GM11168 (cell line): ENCODE measurements around the gene CLN3.
"Not testable (repeated sequence)": the region's sequence is repeated elsewhere in the genome, so short reads cannot be mapped to it uniquely, and the experiment has no call there.

Experiments used
- in situ Hi-C: fragments of 300-500 bp; cut with MboI; formaldehyde crosslinking; loops from one replicate; pipeline ENCODE4 v1.12.0; 2022; ENCODE audit warnings: low sequenced_read_pairs; ENCODE audit not compliant: unreplicated experiment

CLN3 gene

GRCh38 chr16:28514246-28514645 lies 22.4 kb upstream of the CLN3 start:
- in situ Hi-C loops, result no loop called here

GRCh38 chr16:28513484-28514181 lies 21.8 kb upstream of the CLN3 start:
- in situ Hi-C loops, result no loop called here

- in situ Hi-C loops, result no loop called here
Measured at GRCh38 chr16:28511801-28512789, 20.2 kb upstream of the CLN3 start.

GRCh38 chr16:28511031-28511430 lies 19.2 kb upstream of the CLN3 start:
- in situ Hi-C loops, result no loop called here

GRCh38 chr16:28505489-28506137 lies 13.7 kb upstream of the CLN3 start:
- in situ Hi-C loops, result no loop called here

DNA sequence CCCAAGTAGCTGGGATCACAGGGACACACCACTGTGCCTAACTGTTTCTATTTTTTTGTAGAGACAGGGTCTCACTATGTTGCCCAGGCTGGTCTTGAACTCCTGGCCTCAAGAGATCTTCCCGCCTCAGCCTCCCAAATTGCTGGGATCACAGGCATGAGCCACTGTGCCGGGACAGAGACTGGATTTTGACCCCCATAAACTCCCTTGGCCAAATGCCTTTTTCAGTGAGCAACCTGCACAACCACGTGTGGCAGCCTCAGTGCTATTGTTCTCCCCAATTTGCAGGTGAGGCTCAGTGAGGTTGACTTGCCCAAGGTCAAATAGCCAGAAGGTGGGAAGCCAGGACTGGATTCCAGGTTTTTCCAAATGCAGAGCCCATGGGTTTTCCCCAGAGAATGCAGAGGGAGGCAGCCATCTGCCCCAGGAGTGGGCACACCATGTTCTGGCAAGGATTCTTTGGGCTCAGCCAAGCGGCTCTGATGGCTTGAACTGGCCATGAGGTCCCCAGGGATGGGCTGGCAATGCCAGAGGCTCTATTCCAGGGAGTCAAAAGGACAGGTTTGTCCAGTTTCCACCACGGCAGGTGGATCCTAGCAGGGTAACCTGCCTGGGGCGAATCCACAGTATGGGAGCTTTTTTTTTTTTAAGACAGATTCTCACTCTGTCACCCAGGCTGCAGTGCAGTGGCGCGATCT lies 13.0 kb upstream of the CLN3 start:
- in situ Hi-C loops, result no loop called here

- in situ Hi-C loops, result no loop called here
Measured at GRCh38 chr16:28503470-28504259, 11.8 kb upstream of the CLN3 start.

GRCh38 chr16:28502290-28502689 lies 10.4 kb upstream of the CLN3 start:
- in situ Hi-C loops, result no loop called here

DNA sequence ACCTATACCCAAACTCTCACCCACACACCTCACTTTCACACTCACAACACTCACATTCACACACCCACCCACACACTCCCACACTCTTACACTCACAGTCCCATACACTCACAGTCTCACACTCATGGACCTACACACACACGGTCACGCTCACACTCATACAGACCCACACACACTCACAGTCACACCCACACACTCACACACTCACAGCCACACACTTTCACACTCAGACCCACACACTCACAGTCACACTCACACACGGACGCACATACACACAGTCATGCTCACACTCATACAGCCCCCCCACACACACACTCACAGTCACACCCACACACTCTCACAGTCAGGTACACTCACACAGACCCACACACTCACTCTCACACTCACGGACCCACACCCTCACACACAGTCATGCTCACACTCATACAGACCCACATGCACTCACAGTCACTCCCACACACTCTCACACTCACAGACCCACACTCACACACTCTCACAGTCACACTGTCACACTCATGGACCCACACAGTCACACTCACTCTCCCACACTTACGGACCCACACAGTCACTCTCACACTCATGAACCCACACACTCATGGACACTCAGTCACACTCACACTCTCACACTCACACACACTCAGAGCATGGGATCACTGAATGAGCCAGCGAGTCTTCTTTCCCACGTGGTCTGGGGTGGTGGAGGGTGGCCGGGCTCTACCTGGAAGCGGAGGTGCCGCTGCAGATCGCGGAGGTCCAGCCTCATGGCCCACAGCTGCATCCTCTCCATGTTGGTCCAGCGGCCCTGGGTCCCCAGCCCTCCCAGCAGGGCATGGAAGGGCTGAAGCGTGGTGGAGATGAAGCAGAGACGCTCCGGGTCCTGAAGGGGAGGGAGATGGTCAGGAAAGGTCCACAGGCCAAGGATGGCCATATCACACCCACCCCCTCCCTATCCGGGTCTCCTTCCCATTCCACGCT lies 9.7 kb upstream of the CLN3 start:
- in situ Hi-C loops, result no loop called here

GRCh38 chr16:28500476-28501180 lies 8.8 kb upstream of the CLN3 start:
- in situ Hi-C loops, result not testable (repeated sequence)

DNA sequence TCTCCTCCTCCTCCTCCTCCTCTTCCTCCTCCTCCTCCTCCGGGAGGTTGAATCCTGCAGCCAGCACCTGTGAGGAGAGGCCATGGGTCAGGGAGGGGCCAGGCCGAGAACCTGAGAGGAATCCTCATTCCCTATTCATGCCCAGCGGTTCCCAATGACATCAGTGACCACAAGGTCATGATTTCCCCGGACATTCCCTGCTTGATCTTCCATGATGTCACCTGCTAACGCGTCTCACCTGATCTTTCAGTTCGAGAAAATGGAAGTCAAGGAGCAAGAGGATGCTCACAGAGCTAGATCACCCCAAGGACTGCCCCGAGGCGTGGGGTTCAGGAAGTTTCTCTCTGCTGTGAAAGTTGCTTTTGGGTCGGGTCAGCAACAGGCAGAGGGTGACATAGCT lies 8.0 kb upstream of the CLN3 start:
- in situ Hi-C loops, result no loop called here

DNA sequence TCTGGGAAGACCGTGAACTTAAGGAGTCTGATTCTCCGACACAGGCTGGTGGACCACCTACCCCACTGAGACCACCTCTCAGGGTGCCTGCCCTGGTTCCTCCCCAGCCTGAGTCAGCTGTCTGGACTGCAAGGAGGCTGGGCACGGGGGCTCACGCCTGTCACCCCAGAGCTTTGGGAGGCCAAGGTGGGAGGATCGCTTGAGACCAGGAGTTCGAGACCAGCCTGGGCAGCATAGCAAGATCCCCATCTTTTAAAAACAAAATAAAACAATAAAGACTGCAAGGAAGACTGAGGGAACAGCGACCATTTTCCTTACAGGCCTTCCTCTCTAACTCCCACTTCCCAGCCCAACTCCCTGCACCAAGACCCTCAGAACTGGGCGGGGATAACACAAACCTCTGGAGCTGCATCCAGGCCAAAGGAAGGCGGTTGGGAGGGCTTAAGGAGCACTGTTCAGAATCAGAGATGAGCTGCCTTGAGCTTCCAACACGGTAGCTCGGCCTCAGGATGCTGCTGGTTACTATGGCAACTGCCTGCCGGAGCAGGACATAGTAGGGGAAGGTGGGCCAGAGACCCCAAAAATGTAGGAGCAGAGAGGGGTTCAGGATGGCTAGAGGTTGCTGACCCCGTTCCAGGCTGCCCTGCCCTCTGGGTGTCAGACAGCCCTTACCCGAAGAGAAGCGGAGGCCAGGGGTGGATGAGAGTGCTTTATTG lies 7.0 kb upstream of the CLN3 start:
- in situ Hi-C loops, result no loop called here

DNA sequence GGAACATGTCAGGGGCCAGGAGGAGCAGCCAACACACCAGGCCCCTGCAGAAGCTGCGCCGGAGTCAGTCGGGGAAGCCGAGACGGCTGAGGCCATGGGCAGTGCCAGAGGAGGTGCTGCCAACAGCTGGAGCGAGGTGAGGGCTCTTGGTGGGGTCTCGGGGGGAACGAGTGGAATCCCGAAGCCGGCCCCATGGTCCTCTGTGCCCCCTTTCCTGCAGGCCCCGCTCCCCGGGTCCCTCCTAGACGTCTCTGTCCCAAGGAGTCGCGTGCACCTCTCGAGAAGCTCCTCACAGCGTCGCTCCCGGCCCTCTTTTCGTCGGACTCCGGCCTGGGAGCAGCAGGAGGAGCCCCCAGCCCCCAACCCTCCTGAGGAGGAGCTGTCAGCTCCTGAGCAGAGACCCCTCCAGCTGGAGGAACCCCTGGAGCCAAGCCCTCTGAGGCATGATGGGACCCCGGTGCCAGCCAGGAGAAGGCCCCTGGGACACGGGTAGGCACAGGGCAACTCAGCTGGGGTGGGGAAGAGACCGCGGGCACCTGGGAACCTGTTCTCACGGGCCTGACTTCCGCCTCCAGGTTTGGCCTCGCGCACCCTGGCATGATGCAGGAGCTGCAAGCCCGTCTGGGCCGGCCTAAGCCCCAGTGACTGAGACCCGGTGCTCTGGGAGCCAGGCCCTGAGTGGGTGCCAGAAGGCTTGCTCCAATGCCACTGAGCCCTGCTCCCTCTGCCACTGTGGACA lies 6.2 kb upstream of the CLN3 start:
- in situ Hi-C loops, result no loop called here

DNA sequence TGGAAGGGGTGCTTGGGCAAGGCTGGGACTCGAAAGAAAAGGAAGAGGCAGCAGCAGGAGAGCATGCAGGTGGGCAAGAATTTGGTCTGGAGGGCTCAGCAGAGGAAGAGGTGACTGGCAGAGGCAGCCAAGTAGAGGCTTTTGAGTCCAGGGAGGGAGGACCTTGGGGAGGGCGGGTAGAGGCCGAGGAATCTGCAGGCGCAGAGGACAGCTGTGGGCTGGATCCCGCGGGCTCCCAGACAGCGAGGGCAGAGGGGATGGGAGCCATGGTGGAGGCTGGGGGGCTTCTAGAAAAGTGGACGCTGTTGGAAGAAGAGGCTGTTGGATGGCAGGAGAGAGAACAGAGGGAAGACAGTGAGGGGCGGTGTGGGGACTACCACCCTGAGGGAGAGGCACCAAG lies 5.5 kb upstream of the CLN3 start:
- in situ Hi-C loops, result no loop called here

DNA sequence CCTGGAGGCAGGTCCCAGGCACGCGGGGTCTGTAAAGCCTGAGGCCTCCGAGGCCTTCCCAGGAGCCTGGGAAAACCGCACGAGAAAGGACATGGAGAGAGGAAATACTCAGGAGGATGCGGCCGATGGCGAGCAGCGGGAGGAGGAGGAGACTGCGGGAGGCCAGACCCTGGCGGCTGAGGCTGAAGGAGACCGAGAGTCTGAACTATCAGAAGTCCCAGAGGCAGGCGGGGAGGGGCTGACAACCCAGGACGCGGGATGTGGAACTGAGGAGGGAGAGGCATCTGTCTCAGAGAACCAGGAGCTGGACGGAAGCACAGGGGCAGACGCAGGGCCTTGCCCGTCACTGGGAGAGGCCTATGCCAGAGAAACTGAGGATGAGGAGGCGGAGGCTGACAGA lies 5.0 kb upstream of the CLN3 start:
- in situ Hi-C loops, result no loop called here
